GM04503 (cell line): ENCODE results near the gene STAU1.
A peak's percentile ranks its signal among the peaks of the same experiment; 100 is the strongest.
"Not testable (repeated sequence)": the region's sequence is repeated elsewhere in the genome, so short reads cannot be mapped to it uniquely, and the experiment has no call there.

ENCODE experiments used
- DNase-seq: peaks from one replicate; pipeline ENCODE4 v3.0.0-alpha.2; 2012; ENCODE audit warnings: low read depth

The STAU1 gene

GRCh38 chr20:49203746-49204145 lies 15.6 kb upstream of the STAU1 start:
- DNase-seq: no peak

GRCh38 chr20:49203011-49203410 lies 14.9 kb upstream of the STAU1 start:
- DNase-seq: no peak

DNA sequence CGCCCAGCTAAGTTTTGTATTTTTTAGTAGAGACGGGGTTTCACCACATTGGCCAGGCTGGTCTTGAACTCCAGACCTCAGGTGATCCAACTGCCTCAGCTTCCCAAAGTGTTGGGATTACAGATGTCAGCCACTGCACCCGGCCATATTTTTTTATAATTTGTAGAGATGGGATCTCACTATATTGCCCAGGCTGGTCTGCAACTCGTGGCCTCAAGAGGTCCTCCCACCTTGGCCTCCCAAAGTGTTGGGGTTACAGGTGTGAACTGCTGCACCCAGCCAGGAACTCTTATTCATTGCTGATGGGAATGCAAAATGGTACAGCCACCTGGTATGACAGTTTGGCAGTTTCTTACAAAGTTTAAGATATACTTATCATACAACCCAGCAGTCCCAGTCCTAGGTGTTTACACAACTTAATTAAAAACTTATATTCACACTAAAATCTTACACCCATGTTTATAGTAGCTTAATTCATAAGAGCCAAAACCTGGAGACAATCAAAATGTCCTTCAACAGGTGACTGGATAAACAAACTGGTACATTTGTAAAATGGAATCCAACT lies 11.7 kb upstream of the STAU1 start:
- DNase-seq: no peak

- not testable (repeated sequence) for DNase-seq
These were observed 4.9 kb upstream of the STAU1 start for GRCh38 chr20:49192944-49193518.

DNA sequence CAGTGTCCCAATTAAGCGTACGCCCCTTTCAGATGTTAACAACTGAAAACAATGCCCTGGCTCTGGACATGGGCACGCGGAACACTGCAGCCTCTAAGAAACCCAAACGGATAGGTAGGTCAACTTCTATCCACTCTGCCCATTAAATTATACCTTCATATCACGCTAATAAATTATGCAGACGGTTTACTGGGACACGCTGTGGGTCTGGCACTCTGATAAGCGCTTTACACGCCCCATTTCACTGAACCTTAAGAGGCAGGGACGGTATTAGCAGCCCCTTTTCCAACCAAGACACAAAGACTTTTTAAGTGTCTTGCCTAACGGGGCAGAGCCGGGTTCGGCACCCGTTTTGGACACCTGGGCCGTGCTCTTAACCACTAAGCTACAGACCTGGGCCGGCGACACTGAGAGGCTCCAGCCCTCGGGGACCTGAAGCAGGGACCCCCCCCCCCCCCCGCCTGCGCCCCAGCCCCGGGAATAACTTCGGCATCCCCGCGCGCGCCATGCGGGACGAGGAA lies 744 bp downstream of the STAU1 start:
- DNase-seq: no peak

GRCh38 chr20:49186535-49187329 lies 1.4 kb downstream of the STAU1 start:
- no peak for DNase-seq

DNA sequence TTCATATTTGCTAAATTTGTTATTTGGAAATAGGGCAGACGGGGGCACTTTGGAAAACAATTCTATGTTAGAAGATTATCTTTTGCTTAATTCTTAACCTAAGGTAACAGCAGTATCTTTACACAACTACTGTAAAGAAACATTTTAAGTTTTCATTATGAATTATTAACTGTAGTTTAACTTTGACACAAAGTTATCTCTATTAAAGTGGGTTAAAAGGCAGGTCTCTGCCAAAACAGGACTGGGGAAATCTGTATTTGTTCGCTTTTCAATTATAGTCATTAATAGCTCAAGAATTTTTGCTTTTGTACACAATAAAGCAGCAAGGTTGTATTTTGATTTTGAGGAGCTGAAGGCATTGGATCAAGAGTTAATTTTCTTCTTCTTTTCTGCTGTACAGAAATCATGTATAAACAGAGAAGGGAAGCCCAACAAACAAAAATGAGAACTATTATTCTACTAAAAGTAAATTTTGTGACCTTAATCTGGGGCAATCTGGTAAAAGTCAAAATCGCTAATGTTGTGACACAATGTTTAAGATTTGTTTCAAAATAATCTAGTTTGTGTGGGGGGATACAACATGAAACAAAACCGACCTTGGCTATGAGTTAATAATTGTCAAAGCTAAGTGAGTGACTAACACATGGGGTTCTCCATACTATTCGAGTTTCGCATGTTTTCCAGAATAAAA lies 2.9 kb downstream of the STAU1 start:
- DNase-seq: no peak

- no peak for DNase-seq
These were observed 3.5 kb downstream of the STAU1 start for GRCh38 chr20:49184691-49185070.

DNA sequence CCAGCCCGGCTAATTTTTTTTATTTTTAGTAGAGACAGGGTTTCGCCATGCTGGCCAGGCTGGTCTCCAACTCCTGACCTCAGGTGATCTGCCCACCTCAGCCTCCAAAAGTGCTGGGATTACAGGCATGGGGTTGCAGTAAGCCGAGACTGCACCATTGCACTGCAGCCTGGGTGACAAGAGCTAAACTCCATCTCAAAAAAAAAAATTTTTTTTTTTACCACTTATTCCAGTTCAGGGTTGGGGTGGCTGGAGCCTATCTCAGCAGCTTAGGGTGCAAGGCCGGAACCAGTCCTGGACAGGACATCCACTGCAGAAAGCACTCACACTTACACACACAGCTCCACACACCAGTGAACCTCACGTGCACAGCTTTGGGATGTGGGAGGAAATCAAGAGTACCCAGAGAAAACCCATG lies 4.0 kb downstream of the STAU1 start:
- not testable (repeated sequence) for DNase-seq

- DNase-seq: no peak
These were observed 4.7 kb downstream of the STAU1 start for GRCh38 chr20:49183444-49183843.

GRCh38 chr20:49181265-49181877 lies 6.8 kb downstream of the STAU1 start:
- DNase-seq: no peak

DNA sequence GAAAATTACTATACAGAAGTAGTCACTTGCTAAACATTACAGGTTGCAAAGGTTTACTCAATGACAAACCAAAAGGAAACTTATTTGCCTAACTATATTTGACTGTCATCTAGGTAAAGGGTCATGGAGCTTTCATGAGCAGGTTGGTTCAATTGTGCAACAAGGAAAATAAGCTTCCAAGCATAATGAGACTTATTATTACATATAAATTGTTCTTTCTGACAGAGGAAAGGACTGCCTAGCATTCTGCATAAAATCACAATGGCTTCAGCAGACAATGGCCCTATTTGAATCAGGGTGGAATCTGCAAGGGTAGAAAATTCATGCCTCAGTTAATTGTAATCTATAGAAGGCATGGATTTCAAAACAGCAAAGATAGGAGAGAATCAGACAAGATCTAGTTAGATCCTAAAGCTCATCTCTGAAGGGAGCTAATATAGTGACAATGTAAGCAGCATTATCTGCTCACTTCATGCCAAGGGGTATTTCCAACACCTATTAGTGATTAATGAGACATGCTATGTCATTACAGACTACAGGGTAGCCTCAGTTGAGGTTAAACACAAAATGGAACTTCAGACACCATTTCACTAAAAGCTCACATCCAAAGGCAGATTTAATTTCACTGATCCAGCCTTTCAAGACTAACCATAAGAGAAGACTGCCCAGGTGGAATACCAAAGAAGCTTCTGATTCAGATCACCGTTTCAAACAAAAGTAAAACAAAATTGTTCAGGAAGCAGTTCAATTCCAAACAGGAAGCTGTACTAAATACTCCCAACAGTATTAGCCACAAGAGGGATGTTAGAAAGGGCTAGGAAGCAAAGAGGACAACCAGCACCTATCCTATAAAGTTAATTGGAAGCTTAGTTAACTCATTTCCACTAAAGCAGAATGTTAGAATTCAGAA lies 8.5 kb downstream of the STAU1 start:
- DNase-seq: no peak

DNA sequence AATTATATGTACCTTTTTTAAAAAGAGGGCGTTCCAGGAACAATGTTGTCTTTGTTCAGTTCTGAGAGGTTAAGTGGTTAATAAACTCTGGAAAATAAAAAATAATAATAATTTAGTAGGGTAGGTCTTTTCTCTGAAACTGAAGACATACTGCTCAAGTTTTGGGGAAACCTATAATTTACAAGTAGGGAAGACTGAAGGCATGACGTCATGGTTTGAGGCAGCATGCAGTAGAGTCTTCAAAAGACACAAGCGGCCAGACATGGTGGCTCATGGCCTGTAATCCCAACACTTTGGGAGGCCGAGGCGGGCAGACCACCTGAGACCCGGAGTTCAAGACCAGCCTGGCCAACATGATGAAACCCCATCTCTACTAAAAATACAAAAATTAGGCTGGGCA lies 14.0 kb downstream of the STAU1 start:
- no peak for DNase-seq

DNA sequence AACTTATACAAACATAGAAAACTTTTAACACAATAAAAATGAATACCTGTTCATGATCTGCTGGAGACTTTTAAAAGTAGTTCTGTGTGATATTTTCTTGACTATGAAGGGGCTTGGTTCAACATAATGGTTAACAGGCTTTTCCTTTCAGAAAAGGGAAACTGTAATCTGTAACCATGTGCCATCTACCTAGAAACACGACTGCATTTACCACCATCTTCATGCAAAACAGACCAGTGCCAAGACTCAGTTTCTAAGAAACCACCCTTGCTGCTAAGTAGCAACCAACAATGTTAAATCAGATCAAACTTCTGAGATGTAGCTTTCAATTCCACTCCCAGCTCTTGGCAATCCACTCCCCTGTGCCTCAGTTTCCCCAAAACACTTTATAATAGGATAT lies 15.7 kb downstream of the STAU1 start:
- no peak for DNase-seq

- no peak for DNase-seq
These were observed 16.2 kb downstream of the STAU1 start for GRCh38 chr20:49171909-49172308.

GRCh38 chr20:49170714-49171113 lies 17.4 kb downstream of the STAU1 start:
- DNase-seq: no peak

DNA sequence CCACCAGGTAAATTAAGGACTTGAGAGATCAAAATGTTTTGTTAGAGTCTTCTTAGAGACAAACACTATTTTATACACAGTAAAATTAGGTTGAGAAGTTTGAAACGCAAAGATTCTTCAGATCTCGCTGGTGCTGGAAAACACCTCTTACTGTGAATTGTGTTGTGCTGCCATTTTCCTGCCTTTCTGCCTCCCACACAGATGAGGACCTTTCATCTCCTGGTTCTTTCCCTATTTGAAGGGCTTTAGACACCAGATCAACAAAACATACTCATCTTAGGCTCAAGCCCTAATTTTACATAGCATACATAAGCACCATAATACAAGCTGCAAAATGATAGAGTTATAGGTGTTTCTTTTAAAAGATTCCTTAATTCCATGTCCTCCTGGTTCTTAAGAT lies 18.6 kb downstream of the STAU1 start:
- DNase-seq: no peak

- not testable (repeated sequence) for DNase-seq
These were observed 19.3 kb downstream of the STAU1 start for GRCh38 chr20:49168864-49169263.

- peak; percentile 33 for DNase-seq
These were observed 20.2 kb downstream of the STAU1 start for GRCh38 chr20:49167811-49168507.
